Renal pelvis (tissue), 12 donors: ENCODE data around the gene KRTAP20-2. TPM values are rescaled to one million over a fixed set of nuclear protein-coding genes. Genes with fewer than 3 reads are reported as not detected.

ENCODE experiments used
- DNase-seq: peaks from one replicate; pipeline ENCODE4 v3.0.0-alpha.2; 2013
- long read RNA-seq, 16 experiments: transcript quantifications; one replicate each; lab custom pipeline, GENCODE V29; 2026
- polyA plus RNA-seq, 3 donors: library from polyadenylated mRNA; unstranded; fragments of 120-200 nt; gene quantifications; one replicate each; pipeline ENCODE4 v1.2.1, GENCODE V29; 2013; ENCODE audit not compliant: insufficient read length in 3 of 3

KRTAP20-2 gene
- polyA plus RNA-seq = not detected
- long read RNA-seq, donor 1 = 0 reads
- long read RNA-seq, donor 2 = 0 reads
- long read RNA-seq, donor 3 = 0 reads
- long read RNA-seq, donor 4 = 0 reads
- long read RNA-seq, donor 5 = 0 reads
- long read RNA-seq, donor 6 = 0 reads
- long read RNA-seq, donor 7 = 0 reads
- long read RNA-seq, donor 8 = 0 reads
- long read RNA-seq, donor 9 = 0 reads
- long read RNA-seq, donor 10 = 0 reads
- long read RNA-seq, donor 11 = 0 reads
- long read RNA-seq, donor 12 = 0 reads
- long read RNA-seq, donor 13 = 0 reads
- long read RNA-seq, donor 14 = 0 reads
- long read RNA-seq, donor 15 = 0 reads
- long read RNA-seq, donor 16 = 0 reads

DNA sequence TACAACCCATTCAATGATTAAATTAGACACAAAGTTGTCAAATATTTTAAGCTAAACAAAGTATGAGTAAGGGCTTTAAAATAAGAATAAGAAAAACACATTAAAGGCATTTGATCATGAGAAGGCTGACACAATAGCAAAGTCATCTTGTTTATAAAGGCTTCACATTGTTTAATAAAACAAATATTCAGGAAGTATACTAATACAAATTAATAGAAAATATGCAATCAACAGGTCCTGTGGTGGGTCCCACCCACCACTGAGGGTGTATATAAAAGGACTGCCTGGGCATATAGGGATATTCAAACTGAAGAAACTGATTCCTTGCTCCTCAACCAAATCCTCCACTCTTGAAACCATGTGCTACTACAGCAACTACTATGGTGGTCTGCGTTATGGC, at the start of gene KRTAP20-2:
KRTAP20-2 (plus strand) TSS at position 301 of the 400 bp plus-strand sequence; CDS start at position 359, 58 bp downstream.
- DNase-seq = no peak

DNA sequence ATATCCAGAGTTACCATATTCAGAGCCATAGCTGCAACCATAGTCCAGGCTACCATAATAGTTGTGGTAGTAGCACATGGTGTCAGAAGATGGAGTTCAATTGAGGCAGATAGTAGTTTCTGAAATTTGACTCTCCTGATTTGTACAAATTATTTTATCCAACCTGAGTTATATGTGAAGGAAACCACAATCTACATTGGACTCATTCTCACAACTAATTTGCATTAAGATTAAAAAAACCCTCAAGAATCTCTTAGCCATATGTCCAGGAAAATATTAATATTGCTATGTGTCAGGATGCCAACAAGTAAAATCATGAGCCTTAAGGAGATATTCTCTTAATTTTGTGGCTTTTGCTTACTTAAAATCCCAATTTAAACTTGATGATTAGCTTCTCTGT, 44.7 kb upstream of the KRTAP20-2 start, which contains the start of gene KRTAP22-2:
KRTAP22-2 (minus strand) TSS at position 101 of the 400 bp plus-strand sequence.
- DNase-seq = no peak

- DNase-seq = no peak
These were observed 42.9 kb upstream of the KRTAP20-2 start, which contains the start of gene KRTAP6-3 for GRCh38 chr21:30592140-30592539. KRTAP6-3 (plus strand) TSS chr21:30592440; CDS start chr21:30592446, 6 bp downstream.

DNA sequence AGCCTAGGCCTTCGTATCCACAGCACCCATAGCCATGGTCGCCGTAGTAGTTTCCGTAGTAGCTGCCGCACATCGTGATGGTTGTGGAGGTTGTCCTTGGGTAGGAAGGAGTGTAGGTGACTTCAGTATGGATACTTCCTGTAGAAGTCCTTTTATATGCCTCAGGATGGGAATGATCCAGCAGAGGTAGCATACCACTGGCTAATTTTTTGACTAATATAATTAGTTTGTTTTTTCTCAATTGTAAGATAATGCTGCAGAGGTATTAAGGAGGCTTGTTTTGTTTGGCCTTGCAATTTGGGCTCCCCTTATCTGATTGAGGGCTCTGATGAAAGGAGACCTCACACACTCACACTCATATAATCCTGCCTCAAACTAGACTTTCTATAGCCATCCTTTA, 36.2 kb upstream of the KRTAP20-2 start, which contains the start of gene KRTAP6-2:
KRTAP6-2 (minus strand) TSS at position 101 of the 400 bp plus-strand sequence; CDS start at position 73, 28 bp downstream.
- no peak for DNase-seq

- DNase-seq = no peak
These were observed 34.2 kb upstream of the KRTAP20-2 start, which contains the start of gene KRTAP22-1 for GRCh38 chr21:30600787-30601186. KRTAP22-1 (plus strand) TSS chr21:30601087.

- no peak for DNase-seq
These were observed 29.0 kb upstream of the KRTAP20-2 start for GRCh38 chr21:30605968-30606367.

- DNase-seq = no peak
These were observed 22.9 kb upstream of the KRTAP20-2 start for GRCh38 chr21:30612132-30612531.

GRCh38 chr21:30613836-30614235, 21.2 kb upstream of the KRTAP20-2 start, which contains the start of gene KRTAP6-1:
KRTAP6-1 (minus strand) TSS chr21:30613930; CDS start chr21:30613904, 26 bp downstream.
- DNase-seq = no peak

DNA sequence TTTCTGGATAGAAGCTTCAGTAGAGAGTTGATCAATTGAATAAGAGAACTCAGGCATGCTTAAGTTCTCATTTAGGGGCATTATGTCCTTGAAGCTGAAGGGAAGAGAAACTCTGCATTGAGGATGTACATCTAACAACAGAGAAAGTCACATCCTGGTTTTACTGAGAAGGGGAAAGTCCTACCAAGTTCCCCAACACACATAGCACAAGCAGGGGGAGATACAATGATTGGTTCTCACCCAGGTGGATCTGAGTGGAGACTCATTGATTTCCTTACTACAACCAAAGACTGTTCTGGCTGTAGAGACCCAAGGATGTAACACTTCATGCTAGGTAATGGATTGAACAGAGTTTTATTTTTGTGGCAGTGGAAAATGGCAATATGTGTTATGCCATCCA, 19.8 kb upstream of the KRTAP20-2 start:
- no peak for DNase-seq

DNA sequence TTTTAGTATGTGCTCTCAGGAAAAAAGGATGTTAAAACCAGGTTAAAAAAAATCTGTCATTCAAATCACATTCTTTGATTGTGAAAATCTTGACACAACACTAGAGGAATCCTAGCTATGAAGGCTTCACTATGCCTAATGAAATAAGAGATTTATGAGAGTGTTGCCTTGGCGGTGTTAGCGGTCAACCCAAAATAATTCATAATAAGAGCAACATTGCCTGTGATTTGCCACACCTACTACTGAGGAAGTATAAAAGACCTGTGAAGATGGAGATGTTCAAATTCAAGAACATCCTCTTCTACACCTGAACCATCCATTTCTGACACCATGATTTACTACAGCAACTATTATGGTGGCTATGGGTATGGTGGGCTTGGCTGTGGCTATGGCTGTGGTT, 18.9 kb upstream of the KRTAP20-2 start, which contains the start of gene KRTAP20-1:
KRTAP20-1 (plus strand) TSS at position 301 of the 400 bp plus-strand sequence; CDS start at position 331, 30 bp downstream.
- DNase-seq = no peak

GRCh38 chr21:30620080-30620479, 14.9 kb upstream of the KRTAP20-2 start:
- DNase-seq = no peak

DNA sequence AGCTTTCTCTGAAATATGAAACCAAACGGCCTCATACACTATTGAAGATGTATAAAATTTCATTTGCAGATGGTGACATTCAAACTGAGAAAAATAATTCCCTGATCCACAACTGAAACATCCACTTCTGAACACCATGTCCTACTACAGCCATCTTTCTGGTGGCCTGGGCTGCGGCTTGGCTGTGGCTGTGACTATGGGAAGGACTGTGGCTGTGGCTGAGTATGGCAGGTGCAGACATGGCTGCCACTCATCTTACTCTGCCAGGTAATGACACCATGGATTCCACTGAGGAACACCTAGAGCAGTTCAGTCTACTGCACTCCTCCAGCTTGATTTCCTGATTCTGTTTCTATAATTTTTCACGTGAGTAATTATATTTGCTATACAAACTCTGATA, 14.5 kb upstream of the KRTAP20-2 start, which contains the start of gene KRTAP20-4:
KRTAP20-4 (plus strand) TSS at position 106 of the 400 bp plus-strand sequence.
- DNase-seq = no peak

GRCh38 chr21:30623362-30623761, 11.6 kb upstream of the KRTAP20-2 start:
- DNase-seq = no peak

- no peak for DNase-seq
These were observed 9.4 kb upstream of the KRTAP20-2 start for GRCh38 chr21:30625449-30626165.

- DNase-seq = no peak
These were observed 6.9 kb upstream of the KRTAP20-2 start for GRCh38 chr21:30628109-30628508.

GRCh38 chr21:30629200-30629599, 5.8 kb upstream of the KRTAP20-2 start:
- no peak for DNase-seq

- no peak for DNase-seq
These were observed 3.7 kb downstream of the KRTAP20-2 start for GRCh38 chr21:30638686-30639085.

GRCh38 chr21:30642564-30642963, 7.6 kb downstream of the KRTAP20-2 start, which contains the start of gene KRTAP20-3:
KRTAP20-3 (plus strand) TSS chr21:30642864.
- DNase-seq = no peak

- DNase-seq = no peak
These were observed 12.0 kb downstream of the KRTAP20-2 start for GRCh38 chr21:30646904-30647414.

DNA sequence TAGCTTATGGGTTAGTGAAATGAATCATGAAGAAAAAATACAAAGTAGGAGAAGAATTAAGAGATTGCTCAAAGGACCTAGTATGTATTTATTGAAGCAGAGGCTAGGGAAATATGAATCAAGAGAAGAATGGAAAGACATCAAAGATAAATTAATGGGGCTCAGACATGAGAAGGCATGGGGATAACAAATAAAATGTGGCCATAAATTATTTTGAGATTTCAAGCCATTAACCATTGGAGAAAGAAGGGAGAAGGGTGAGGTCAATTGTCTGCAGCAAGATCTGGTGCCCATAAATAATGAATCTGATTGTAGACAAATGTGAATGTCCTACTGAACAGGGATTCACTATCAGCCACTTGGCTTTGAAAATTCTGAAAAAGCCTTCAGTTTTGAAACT, 17.9 kb downstream of the KRTAP20-2 start:
- no peak for DNase-seq

- DNase-seq = no peak
These were observed 33.8 kb downstream of the KRTAP20-2 start for GRCh38 chr21:30668776-30669175.
